ENCODE data around the gene NELL1.

Gene NELL1

DNA sequence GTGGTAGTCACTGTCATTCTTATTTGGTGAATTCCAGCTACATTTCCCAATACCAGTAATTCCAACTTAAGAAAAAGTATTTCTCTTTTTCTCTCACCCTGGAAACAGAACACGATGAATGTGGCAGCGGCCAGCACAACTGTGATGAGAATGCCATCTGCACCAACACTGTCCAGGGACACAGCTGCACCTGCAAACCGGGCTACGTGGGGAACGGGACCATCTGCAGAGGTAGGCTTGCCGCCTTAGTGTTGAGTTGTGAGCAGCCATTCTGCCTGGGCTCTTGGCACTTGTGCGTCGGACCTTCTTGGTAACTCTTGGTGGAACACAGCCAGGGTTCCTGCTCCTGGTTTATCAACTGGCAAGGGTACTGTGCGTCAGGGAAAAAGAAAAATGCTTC, 559.8 kb downstream of the NELL1 start:
- Histone ChIP-seq H3K4me3 (ENCODE audit: low read depth in 1 of 2, low read length in 2 of 2) (no peak overlapping the region), H3K9ac (ENCODE audit: low read depth, low read length) (no peak overlapping the region), H3K36me3 (ENCODE audit: insufficient read depth, low read length) (no peaks in the 10 kb centered on the region), H3K27me3 (ENCODE audit: insufficient read depth, low read length, poor library complexity) (no peaks in the 10 kb centered on the region), H3K4me2 (ENCODE audit: insufficient read depth, low read length) (no peak overlapping the region), H3K27ac (ENCODE audit: low read length) (no peak overlapping the region), H3K9me3 (ENCODE audit: insufficient read depth, low read length, severe bottlenecking) (no peaks in the 10 kb centered on the region), H3K4me1 (ENCODE audit: insufficient read depth, low read length) (no peaks in the 10 kb centered on the region), H2AFZ (ENCODE audit: low read depth, low read length) (no peak overlapping the region), H3K79me2 (ENCODE audit: insufficient read depth, low read length) (no peaks in the 10 kb centered on the region), H4K20me1 (ENCODE audit: insufficient read depth, low read length) (no peaks in the 10 kb centered on the region)
- ATAC-seq (ENCODE audit: insufficient read depth, low read depth) (no peak), DNase-seq (no peak)
- TF ChIP-seq, protein P1, sequence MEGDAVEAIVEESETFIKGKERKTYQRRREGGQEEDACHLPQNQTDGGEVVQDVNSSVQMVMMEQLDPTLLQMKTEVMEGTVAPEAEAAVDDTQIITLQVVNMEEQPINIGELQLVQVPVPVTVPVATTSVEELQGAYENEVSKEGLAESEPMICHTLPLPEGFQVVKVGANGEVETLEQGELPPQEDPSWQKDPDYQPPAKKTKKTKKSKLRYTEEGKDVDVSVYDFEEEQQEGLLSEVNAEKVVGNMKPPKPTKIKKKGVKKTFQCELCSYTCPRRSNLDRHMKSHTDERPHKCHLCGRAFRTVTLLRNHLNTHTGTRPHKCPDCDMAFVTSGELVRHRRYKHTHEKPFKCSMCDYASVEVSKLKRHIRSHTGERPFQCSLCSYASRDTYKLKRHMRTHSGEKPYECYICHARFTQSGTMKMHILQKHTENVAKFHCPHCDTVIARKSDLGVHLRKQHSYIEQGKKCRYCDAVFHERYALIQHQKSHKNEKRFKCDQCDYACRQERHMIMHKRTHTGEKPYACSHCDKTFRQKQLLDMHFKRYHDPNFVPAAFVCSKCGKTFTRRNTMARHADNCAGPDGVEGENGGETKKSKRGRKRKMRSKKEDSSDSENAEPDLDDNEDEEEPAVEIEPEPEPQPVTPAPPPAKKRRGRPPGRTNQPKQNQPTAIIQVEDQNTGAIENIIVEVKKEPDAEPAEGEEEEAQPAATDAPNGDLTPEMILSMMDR (IDR thresholded peaks at IDR 0.05; ENCODE audit: borderline replicate concordance, extremely low read depth, low read length, poor library complexity, severe bottlenecking): no peak
- no peak for TF ChIP-seq EZH2 (IDR thresholded peaks at IDR 0.05; ENCODE audit: borderline replicate concordance, low read depth, low read length, severe bottlenecking)

DNA sequence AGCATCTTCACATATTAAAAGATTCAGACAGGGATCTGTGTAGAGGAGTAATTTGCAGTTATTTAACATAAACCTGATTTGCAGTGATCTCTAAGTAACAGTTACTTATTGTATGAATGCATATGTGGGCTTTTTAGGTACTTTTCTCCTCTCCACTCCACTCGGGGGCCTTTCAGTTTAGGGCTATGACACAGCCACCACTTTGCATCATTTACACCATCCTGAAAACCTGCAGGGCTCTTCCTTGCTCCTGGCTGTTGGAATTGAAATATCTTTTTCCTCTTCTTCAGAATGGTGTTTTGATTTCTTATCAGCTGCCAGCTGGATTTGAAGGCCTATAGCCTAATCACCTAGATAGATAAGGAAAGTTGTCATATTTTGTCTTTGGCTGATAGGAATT, 580.8 kb downstream of the NELL1 start:
- ATAC-seq (ENCODE audit: insufficient read depth, low read depth): no peak
- TF ChIP-seq, protein P1 (IDR thresholded peaks at IDR 0.05; ENCODE audit: borderline replicate concordance, extremely low read depth, low read length, poor library complexity, severe bottlenecking): no peak
- TF ChIP-seq EZH2 (IDR thresholded peaks at IDR 0.05; ENCODE audit: borderline replicate concordance, low read depth, low read length, severe bottlenecking): no peak

DNA sequence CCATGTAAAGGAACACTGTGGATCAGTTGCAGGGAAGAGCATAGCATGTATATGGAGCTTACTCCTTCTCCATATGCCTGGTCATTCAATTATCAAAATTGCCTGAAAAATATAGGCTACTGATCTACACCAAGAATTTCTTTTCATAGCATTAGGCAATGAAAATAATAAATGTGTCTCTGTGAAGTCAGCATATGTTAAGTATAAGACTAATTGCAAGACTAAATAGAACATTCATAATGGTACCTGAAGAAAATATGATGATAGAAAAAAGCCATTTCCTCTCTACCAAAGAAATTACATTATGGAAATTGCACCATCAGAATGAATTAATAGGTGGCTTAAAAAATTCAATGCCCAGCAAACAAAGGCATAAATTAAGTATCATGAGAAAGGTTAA, 584.7 kb downstream of the NELL1 start:
- ATAC-seq (ENCODE audit: insufficient read depth, low read depth) (no peak), DNase-seq (no peak)
- TF ChIP-seq EZH2 (IDR thresholded peaks at IDR 0.05; ENCODE audit: borderline replicate concordance, low read depth, low read length, severe bottlenecking): no peak
- TF ChIP-seq, protein P1 (IDR thresholded peaks at IDR 0.05; ENCODE audit: borderline replicate concordance, extremely low read depth, low read length, poor library complexity, severe bottlenecking): no peak
- no peak overlapping the region for H2AFZ ChIP-seq (ENCODE audit: low read depth, low read length)
- H3K9me3 ChIP-seq (ENCODE audit: insufficient read depth, low read length, severe bottlenecking): no peaks in the 10 kb centered on the region
- no peaks in the 10 kb centered on the region for H3K27me3 ChIP-seq (ENCODE audit: insufficient read depth, low read length, poor library complexity)
- H3K36me3 ChIP-seq (ENCODE audit: insufficient read depth, low read length): no peaks in the 10 kb centered on the region
- no peaks in the 10 kb centered on the region for H3K79me2 ChIP-seq (ENCODE audit: insufficient read depth, low read length)
- H3K4me3 ChIP-seq (ENCODE audit: low read depth in 1 of 2, low read length in 2 of 2): no peak overlapping the region
- H3K27ac ChIP-seq (ENCODE audit: low read length): no peak overlapping the region
- H3K9ac ChIP-seq (ENCODE audit: low read depth, low read length): no peak overlapping the region
- H3K4me2 ChIP-seq (ENCODE audit: insufficient read depth, low read length): no peak overlapping the region
- no peaks in the 10 kb centered on the region for H4K20me1 ChIP-seq (ENCODE audit: insufficient read depth, low read length)
- H3K4me1 ChIP-seq (ENCODE audit: insufficient read depth, low read length): no peaks in the 10 kb centered on the region

More for the DNA sequence above, 580.8 kb downstream of the NELL1 start:
- Histone ChIP-seq H3K79me2 (ENCODE audit: insufficient read depth, low read length) (no peaks in the 10 kb centered on the region), H3K4me3 (ENCODE audit: low read depth in 1 of 2, low read length in 2 of 2) (no peak overlapping the region), H2AFZ (ENCODE audit: low read depth, low read length) (no peak overlapping the region), H3K36me3 (ENCODE audit: insufficient read depth, low read length) (no peaks in the 10 kb centered on the region), H3K27ac (ENCODE audit: low read length) (no peak overlapping the region), H3K27me3 (ENCODE audit: insufficient read depth, low read length, poor library complexity) (no peaks in the 10 kb centered on the region), H3K4me1 (ENCODE audit: insufficient read depth, low read length) (no peaks in the 10 kb centered on the region), H3K4me2 (ENCODE audit: insufficient read depth, low read length) (no peak overlapping the region), H3K9me3 (ENCODE audit: insufficient read depth, low read length, severe bottlenecking) (no peaks in the 10 kb centered on the region), H4K20me1 (ENCODE audit: insufficient read depth, low read length) (no peaks in the 10 kb centered on the region), H3K9ac (ENCODE audit: low read depth, low read length) (no peak overlapping the region)
- no peak for DNase-seq

DNA sequence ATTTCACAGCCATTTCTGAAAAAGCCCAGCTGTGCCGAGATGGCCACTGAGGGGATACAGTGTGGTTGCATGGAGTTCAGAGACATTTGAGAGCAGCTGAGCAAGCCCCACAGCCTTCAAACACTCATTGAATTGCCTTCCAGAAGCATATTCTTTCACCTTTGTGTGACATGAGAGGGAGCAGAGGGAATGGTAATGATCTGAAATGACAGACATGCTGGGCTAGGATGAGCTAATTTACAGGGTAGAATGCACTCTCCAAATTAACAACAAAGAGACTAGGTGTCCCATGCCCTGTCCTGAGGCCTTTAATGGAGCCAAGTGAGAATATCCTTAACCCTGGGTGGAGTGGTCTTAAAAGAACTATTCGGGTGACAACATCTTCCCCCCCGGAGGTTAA, 585.4 kb downstream of the NELL1 start:
- Histone ChIP-seq H3K4me3 (ENCODE audit: low read depth in 1 of 2, low read length in 2 of 2) (no peak overlapping the region), H3K4me1 (ENCODE audit: insufficient read depth, low read length) (no peaks in the 10 kb centered on the region), H3K36me3 (ENCODE audit: insufficient read depth, low read length) (no peaks in the 10 kb centered on the region), H2AFZ (ENCODE audit: low read depth, low read length) (no peak overlapping the region), H3K4me2 (ENCODE audit: insufficient read depth, low read length) (no peak overlapping the region), H4K20me1 (ENCODE audit: insufficient read depth, low read length) (no peaks in the 10 kb centered on the region), H3K27me3 (ENCODE audit: insufficient read depth, low read length, poor library complexity) (no peaks in the 10 kb centered on the region), H3K9me3 (ENCODE audit: insufficient read depth, low read length, severe bottlenecking) (no peaks in the 10 kb centered on the region), H3K9ac (ENCODE audit: low read depth, low read length) (no peak overlapping the region), H3K27ac (ENCODE audit: low read length) (no peak overlapping the region), H3K79me2 (ENCODE audit: insufficient read depth, low read length) (no peaks in the 10 kb centered on the region)
- no peak for ATAC-seq (ENCODE audit: insufficient read depth, low read depth)
- TF ChIP-seq, protein P1 (IDR thresholded peaks at IDR 0.05; ENCODE audit: borderline replicate concordance, extremely low read depth, low read length, poor library complexity, severe bottlenecking): no peak
- TF ChIP-seq EZH2 (IDR thresholded peaks at IDR 0.05; ENCODE audit: borderline replicate concordance, low read depth, low read length, severe bottlenecking): no peak
- DNase-seq: no peak
